Left kidney (tissue), 2 donors: ENCODE results near the gene EHD1. TPM values are rescaled to one million over a fixed set of nuclear protein-coding genes. Genes with fewer than 3 reads are reported as not detected.

Experiments
- DNase-seq: peaks from one replicate; pipeline ENCODE4 v3.0.0-alpha.2; 2013
- polyA plus RNA-seq: library from polyadenylated mRNA; unstranded; fragments of 120-200 nt; gene quantifications from one replicate; pipeline ENCODE4 v1.2.1, GENCODE V29; 2013; ENCODE audit not compliant: insufficient read length

EHD1 gene
- polyA plus RNA-seq, 1 donor = 56.5 TPM

DNA sequence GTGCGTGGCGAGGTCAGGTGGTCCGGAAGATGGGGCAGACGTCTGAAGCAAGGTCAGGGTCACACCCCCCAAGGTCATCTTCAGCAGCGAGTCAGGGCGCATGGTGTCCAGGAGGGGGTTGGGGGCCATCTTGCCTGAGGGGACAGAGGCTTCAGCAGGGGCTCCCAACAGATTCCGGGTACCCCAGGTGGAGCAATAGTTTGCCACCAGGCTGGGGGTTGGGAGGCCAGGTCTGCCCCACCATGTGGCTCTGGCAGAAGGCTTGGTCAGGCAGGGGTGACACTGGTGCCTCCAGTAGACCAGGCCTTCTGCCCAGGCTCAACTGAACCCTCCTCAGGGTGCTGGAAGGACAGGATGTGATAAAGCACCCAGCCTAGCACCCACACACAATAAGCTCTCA, 32.7 kb upstream of the EHD1 start:
- no peak for DNase-seq

DNA sequence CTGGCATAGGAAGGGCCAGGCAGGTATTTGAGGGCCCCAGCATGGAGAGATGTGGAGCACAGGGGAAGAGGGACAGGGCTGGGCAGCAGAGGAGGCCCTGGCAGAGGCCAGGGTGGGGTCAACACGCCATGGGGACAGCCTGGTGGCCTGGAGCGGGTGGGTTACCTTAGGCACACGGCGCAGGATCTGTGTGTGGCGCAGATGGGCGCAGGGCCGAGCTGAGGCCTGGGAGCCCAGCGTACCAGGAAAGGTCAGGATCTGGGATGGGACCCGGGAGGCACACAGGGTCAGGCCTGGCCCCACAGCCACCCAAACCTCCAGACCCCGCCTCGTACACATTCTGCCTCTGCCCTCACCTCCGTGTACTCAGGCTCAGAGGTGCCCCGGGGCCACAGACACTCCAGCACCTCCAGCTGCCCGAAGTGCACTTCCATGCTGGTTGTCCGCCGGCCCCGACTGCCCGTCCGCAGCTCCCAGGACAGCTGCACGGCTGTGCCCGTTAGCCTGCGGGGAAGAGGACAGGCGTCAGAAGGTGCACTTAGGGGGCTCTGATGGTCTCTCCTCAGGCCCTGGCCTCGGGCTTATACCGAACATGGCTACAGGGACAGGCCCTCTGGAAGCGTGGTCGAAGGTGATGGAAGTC, 32.2 kb upstream of the EHD1 start:
- DNase-seq = no peak

DNA sequence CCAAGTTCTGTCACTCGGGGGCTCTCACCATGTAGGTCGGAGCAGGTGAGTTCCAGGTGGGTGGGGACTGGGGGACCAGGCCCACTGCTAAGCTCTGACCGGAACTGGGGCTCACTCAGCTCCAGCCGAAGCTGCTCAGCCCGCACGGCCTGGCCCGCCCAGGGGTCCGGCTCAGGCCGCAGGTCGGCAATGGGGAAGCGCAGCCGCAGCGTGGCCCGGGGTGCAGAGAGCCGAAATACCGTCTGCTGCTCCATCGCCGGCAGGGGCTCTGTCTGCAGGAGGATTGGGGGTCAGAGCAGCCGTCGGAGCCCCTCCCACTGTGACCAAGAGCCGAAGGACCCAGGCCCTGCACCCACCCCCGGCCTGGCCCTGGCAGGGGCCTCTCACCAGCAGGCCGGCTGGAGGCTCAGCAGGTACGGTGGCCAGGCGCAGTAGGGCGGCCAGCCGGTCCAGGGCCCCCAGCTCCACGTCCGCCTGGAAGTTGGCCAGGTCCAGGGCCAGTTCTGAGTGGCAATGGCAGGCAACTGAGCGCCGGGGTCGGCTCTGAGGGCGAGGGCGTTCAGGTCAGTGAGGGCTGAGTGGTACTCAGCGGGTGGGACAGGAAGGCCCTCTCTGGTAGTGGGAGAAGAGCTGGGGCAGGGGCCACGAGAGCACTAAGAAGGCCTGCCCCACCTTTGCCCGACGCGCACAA, 31.4 kb upstream of the EHD1 start:
- no peak for DNase-seq

DNA sequence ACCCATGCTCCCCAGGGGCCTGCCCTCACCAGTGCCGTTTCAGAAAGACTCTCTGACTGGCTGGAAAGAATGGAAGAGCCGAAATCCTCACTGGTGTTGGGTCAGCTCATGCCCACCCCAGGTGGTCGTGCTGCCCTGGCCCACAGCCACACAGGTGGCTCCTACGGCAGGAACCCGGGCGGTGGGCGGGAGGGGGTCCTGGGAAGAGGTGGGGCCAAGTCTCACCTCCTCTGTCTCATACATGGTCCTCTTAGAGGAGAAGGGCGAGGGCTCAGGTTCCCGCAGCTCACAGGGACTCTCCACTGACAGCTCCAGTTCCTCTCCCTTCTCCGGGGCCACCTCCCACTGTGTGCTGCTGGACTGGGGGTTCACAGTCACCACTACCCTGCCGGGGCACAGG, 30.3 kb upstream of the EHD1 start:
- DNase-seq = no peak

DNA sequence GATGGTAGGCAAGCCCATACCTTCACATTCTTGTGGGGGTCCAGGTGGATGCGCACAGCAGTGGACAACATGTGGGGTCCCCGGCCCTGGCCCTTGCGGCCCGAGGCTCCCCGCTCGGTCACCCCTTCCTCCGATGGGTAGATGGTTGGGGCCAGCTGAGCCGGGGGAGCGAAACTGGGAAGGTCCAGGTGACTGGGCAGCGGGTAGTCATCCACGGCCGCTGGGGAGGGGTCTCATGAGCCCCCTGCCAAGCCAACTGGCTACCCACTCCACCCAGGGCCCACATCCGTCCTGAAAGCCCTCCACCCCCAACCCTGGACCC, 27.9 kb upstream of the EHD1 start:
- no peak for DNase-seq

DNA sequence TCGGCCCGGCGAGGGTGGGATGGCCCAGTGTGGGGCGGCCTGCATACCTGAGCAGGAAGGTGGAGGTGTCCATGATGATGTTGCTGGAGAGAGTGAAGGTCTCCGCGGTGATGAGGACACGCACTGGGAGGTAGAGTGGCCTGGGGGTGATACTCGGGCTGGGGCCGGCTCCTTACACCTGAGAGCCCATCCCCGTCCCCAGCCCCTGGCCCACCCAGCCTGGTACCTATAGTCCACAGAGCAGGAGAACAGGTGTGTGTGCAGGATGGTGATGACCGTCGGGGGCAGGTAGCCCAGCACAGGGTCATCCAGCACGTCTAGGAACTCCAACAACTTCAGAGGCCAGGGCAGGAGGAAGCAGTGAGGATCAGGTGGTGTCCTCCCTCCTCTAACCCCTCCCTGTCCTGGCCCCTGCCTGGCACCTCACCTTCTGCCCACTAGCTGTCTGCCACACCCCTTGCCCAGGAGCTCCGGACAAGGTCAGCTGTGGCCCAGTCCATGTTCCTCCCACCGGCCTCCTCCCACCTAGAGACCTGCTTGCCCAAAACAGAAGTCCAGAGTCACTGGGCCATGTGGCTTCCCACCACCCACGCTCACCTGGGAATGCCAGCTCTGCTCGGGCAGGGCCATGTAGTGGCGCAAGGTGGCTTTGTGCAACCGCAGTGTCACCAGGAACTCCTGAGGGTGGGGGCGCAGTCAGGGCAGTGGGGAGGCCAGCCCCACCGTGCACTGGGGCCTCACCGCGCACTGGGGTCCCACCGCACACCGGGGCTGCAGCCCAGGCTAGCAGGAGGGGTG, 27.3 kb upstream of the EHD1 start:
- no peak for DNase-seq

DNA sequence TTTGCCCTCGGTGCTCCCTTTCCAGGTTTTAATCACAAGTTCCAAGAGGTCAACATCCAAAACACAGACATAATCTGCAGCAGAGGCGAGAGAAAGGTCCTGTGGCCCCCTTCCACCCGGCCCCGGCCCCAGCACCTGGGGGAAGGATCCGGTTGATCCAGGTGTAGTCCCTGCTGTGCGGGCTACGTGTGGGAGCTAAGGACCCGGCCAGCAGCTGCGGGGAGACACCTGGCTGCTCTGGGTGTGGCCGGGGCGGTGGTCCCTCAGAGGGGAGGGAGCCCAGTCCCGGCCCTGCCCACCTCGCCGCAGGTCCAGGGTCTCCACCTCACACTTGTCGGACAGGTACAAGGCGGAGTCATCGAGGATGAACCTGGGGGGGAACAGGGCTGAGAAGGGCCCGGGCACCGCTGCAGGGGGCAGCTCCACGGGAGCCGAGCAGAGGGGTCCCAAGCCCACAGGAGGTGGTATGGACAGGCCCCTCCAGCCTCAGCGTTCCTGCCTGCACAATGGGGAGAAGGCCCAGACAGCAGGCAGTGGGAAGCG, 24.9 kb upstream of the EHD1 start:
- no peak for DNase-seq

DNA sequence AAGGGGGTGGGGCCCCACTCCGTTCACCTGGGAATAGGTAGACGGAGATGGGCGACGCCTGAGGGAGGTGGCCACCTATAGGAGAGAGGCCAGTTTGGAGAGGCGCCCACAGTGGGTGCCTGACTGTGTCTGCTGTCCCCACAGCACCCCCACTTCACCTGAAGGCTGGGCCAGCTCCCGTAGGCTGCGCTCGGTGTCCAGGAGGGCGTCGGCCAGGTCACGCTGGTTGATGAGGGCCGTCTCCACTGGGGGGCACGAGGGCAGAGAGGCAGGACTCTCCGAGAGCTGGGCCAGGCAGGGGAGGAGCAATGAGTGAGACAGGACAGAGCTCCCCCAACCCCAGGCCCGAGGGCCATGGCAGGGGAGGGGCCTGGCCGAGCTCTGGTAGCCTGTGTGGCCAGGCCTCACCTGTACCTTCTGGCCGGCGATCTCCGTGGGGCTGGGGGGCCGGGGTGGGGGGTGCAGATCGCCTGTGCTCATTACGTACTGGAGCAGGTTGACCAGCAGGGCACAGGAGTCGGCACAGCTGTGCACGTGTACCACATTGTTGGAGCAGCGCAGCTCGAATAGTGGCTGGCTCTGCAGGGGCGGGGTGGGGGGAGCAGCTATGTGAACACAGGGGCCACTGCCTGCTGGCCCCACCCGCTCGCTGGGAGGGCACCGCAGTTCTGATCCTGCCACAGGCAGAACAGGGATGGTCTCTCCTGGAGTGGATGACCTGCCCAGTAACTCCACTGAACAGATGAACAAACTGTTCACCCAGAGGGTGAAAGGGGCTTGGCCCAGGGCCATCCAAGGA, 23.9 kb upstream of the EHD1 start:
- DNase-seq = no peak

DNA sequence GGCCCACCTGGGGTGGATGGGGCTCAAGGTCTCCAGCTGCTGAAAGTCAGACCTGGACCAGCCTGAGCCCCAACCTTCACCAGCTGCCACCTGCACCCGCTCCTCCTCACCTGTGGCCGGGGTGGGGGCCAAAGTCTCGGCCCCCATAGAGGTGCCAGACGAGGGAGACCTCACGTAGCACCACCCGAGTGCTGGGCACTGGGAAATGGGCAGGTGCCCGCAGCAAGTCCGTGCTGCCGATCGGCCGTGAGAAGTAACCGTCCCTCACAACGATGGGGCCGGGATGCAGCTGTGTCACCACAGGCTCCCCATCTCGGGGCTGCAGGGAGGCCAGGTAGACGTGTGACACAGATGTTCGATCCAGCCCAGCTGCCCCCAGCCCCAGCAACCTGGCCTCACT, 22.4 kb upstream of the EHD1 start:
- DNase-seq = no peak

DNA sequence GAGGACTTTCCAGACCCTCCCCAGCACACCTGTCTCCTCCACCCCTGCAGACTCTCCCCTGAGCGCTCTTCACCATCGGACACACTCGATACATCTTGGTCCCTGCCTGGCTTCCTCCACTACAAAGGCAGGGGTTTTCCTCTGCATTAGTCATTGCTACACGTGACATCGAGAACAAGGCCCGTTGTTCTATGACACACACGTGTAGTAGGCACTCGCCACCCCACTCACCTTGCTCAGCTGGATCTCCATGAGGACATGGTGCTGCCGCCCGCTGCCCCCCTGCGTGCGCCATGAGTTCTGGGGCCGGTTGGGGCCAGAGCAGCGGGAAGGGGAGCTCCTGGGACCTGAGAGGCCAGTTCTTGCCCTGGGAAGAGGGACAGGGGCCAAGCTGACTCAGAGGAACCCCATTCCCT, 21.9 kb upstream of the EHD1 start:
- DNase-seq = no peak

DNA sequence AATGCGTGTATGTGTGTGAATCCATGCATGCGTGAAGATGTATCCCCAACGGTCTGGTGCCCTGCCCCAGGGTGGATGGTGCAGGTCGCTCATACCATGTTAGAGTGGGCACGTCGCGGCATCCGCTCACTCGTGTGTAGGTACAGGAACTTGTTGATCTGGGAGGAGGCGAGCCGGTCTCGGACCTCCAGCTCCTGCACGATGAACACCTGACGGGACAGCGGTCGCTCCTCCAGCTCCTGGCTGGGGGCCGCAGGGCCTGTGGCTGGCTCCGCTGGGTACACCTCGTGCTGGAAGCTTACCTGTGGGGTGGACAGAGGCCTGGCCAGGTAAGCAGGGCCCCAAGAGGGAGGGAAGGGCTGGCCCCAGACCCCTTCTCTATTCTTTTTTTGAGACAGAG, 20.1 kb upstream of the EHD1 start:
- DNase-seq = no peak

DNA sequence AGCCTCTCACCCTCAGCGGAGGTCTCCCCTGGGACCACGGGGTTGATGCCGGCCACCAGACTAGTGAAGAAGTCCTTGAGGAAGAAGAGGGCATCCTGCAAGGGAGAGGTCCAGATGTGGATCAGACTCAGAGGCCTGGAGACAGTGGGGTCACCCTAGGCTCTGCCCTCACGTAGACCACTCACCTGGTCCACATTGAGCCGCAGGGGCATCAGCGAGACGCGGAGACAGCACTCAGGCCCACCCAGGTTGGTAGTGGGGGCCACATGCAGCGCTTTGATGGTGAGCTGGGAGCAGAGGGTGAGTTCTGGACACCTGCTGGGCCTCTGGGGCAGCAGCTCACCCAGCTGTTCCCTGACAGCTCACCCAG, 19.6 kb upstream of the EHD1 start:
- no peak for DNase-seq

DNA sequence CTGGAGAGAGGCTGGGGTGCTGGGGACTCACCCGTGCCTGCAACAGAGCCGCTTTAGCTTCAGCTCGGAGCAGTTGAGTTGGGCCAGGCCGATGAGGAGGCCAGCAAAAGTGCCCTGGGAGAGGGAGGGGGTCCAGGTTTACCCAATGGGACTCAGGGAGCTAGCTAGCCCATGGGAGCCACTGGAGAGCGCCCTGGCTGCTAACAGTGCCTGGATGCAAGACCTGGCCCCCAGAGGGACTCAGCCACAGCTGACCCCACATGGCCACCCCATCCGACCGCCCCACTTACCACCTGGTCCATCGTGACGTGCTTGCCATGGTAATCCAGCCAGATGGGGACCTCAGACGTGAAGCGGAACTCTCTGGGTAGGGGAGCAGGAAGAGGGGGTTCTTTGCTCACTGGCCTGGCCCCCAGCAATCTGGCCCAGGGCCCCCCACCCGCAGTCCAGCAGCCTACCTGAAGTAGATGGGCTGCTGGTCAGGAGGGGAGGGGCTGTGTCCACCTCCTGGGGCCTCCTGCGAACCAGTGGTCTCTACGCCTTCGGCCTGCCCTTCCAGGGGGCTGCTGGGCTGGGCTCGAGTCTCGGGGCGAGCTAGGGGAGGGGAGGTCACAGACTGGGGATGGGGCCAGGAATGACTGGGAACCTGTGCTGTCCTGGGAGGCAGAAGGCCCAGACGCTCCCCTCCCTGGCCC, 19.1 kb upstream of the EHD1 start:
- DNase-seq = no peak

DNA sequence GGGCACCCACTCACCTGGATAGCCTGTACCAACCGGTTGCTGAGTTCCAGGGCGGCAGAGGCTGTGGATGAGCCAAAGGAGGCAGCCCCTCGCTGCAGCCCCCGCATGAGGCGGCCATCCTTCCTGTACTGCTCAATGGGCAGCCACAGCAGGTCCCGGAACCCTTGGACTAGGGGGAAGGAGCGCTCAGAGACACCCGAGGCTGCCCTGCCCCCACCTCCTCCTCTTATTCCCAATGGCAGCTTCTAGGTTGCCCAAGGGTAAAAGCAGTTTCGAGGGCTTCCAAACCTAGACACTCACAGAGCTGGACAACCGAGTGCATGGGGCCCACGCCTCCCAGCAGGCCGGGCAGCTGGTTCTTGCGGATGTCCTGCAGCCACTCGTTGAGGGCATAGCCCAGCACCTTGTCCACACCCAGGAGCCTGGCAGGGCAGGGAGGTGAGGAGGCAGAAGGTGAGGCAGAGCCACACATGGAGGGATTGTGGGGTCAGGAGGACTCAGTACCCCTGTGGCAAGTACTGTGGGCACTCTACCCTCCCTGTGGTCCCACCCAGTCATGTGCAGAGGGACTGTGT, 18.1 kb upstream of the EHD1 start:
- DNase-seq = no peak

DNA sequence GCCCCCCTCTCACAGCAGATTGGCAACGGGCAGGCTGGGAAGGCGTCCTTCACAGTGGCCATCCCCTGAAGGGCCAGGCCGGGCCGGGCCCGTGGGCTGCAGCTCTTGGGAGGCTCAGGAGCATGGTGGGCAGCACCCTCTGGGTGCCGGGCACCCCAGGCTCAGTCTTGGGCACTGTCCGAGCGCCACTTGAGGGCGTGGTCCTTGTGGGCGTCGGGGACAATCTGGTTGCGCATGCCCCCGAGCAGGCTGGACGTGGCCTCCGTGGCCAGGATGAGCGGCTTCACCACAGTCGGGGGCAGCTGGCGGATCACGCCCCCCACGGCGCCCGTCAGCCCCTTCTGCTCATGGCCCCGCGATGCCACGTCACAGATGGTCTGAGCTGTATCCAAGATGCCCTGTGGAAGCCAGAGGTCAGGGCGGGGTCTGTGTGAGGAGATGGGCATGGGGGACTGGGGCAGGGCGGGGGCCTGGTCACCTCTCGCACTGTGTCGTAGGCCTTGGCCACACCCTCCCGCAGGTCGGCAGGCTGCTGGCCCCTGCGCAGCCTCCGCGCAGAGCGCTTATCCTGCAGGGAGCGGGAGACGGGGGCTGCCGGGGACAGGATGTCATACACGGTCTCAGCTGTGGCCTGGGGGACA, 16.5 kb upstream of the EHD1 start:
- no peak for DNase-seq

DNA sequence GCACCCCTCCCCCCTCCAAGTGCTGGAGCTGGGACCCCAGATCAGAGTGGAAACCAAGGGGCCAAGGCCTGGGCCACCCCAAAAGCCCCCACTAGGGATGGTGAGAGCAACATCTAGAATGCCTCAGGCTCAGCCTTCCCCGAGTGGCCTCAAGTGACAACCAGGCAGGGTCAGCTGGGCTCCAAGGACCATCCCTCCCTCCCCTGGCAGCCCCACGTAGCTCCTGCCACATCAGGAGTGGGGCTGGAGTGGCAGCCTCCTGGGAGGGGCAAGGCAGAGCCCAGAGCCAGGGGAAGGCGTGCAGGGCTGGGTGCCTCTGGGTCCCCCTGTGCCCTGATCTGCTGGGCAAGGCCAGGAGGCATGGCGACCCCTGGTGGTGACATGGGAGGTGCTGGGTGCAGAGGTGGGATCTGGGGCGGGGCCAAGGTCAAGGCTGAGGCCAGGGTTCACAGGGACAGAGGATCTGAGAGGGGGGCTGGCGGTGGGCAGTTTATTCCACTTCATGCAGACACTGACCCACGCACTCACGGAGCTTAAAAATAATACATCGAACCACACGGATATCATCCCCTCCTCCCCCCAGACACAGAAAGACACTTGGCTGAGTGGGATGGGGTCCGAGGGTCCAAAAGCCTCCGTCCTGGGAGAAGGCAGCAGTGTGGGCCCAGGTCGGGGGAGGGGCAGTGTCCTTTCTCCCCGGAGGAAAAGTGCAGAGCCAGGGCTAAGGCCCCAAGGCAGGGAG, 15.8 kb upstream of the EHD1 start:
- DNase-seq = no peak

DNA sequence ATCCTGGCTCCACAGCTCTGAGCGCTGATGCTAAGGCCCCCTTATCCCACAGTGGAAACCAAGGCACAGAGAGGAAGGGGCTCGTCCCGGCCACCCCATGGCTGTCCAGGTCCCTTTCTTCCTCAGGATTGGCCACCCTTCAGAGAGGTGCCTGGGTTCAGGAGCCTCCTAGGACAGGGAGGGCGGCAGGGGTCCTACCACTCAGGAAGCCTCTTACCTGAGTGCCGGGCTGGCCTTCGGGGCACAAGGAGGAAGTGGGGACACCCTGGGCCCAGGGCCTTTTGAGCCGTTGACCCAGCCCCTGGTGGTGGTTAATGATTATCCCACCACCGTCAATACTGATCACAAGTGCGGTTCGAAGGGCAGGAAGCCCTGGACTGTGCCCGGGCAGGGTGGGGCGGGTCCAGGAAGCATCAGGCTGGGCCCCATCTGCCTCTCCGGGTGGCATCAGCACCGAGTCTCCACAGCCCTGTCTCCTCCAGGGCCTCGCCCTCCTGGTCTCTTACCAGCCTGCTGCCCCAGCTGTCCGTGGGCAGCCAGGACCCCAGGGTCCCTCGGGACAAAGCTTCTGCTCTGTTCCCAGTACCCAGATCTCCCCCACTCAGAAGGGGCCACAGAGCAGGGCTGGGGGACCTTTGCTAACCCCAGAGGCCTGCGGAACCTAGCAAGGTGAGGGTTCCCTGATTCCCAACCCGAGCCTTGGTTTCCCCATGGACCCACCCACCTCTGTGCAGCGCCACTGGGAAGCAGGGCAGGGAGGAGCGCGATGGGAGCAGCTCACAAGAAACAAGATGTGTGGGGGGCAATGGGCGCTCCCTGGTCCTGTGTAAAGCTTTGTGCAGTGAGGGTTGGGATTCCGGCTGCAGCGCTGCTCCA, 15.0 kb upstream of the EHD1 start:
- no peak for DNase-seq

DNA sequence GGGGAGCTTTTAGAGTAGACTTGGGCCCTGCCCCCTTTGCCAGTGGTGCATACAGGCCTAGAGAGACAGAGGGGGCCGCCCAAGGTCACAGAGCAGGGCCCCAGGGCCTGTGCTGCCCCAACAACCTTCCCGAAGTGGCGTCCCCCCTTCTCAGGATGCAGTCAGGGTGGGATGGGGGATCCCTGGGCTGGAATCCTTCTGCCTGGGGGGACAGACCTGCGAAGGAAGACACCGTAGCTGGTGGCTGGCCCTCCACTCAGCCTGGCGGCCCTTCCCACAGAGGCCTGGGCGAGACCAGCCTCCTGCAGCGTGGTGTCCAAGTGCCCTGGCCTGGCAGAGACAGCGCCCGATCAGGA, 14.4 kb upstream of the EHD1 start:
- DNase-seq = no peak

DNA sequence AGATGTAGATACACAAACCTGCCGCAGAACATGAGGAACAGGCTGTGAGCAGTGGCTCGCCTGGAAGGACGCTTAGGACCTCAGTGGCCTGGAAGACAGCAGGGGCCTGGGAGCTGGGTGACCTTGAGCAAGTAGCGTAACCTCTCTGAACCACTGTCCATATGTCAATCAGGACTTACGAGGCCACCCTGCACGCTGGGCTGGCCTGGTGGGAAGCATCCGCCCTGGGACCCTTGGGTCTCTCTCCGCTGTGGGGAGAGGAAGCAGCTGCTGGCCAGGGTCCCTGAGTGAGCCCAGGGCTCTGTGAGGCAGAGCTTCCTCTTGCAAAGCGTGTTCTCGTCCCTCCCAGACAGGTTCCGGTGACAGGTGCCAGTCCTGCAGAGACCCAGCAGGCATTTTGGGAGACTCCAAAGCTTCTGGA, 14.0 kb upstream of the EHD1 start:
- no peak for DNase-seq
